WTC11 (cell line): ENCODE data around the gene CGNL1. TPM values are rescaled to one million over a fixed set of nuclear protein-coding genes. Genes with fewer than 3 reads are reported as not detected.

Experiments used
- ATAC-seq: fragments of 200-7000 bp; cut with Tn5 transposase; 2 replicates; pipeline ENCODE4 v1.10.0; 2021; ENCODE audit warnings: mild to moderate bottlenecking, moderate library complexity
- CTCF ChIA-PET: fragments of 300-600 bp; sonication (Branson Sonifier 250); formaldehyde crosslinking; loops from one replicate; lab custom pipeline; 2021; ENCODE audit warnings: antibody characterized with exemption; lab: Charles Lee
- POLR2A ChIA-PET: fragments of 350-600 bp; sonication (Branson Sonifier 250); formaldehyde crosslinking; loops from one replicate; lab custom pipeline; 2021; ENCODE audit warnings: antibody characterized with exemption; lab: Charles Lee
- DNase-seq: peaks from one replicate; pipeline ENCODE4 v3.0.0; 2021; ENCODE audit warnings: low spot score
- H3K27ac Mint-ChIP-seq: 2 replicates; pipeline ENCODE4 v1.8.0; 2021; ENCODE audit warnings: mixed read lengths
- H3K27me3 Mint-ChIP-seq: 2 replicates; pipeline ENCODE4 v1.8.0; 2021; ENCODE audit warnings: low read depth, mild to moderate bottlenecking, moderate library complexity, mixed read lengths
- H3K36me3 Mint-ChIP-seq: 2 replicates; pipeline ENCODE4 v1.8.0; 2021; ENCODE audit warnings: mixed read lengths
- H3K4me1 Mint-ChIP-seq: 2 replicates; pipeline ENCODE4 v1.8.0; 2022; ENCODE audit warnings: mixed read lengths
- H3K4me3 Mint-ChIP-seq: 2 replicates; pipeline ENCODE4 v1.8.0; 2021; ENCODE audit warnings: mild to moderate bottlenecking, moderate library complexity, mixed read lengths
- H3K9me3 Mint-ChIP-seq: 2 replicates; pipeline ENCODE4 v1.8.0; 2021; ENCODE audit warnings: mixed read lengths
- ARID4B ChIP-seq: sonication (generic); formaldehyde crosslinking; IDR thresholded peaks from 2 replicates; pipeline ENCODE4 v1.8.0; 2023; ENCODE audit warnings: missing genetic modification reagents, mild to moderate bottlenecking, borderline replicate concordance
- CBFB ChIP-seq: sonication (generic); formaldehyde crosslinking; IDR thresholded peaks from 2 replicates; pipeline ENCODE4 v1.8.1; 2022; ENCODE audit warnings: mild to moderate bottlenecking, low read depth, missing genetic modification reagents
- CREM ChIP-seq: sonication (generic); formaldehyde crosslinking; IDR thresholded peaks from 2 replicates; pipeline ENCODE4 v1.8.1; 2022; ENCODE audit warnings: mild to moderate bottlenecking, missing genetic modification reagents, moderate library complexity
- FOXK1 ChIP-seq: sonication (generic); formaldehyde crosslinking; IDR thresholded peaks from 2 replicates; pipeline ENCODE4 v1.8.0; 2022; ENCODE audit warnings: mild to moderate bottlenecking, moderate library complexity, missing genetic modification reagents
- FOXP1 ChIP-seq: sonication (generic); formaldehyde crosslinking; IDR thresholded peaks from 2 replicates; pipeline ENCODE4 v1.8.0; 2022; ENCODE audit warnings: missing genetic modification reagents, mild to moderate bottlenecking, moderate library complexity, borderline replicate concordance
- IRF2 ChIP-seq: sonication (generic); formaldehyde crosslinking; IDR thresholded peaks from 2 replicates; pipeline ENCODE4 v1.8.0; 2022; ENCODE audit warnings: low read depth, missing genetic modification reagents, borderline replicate concordance
- KAT7 ChIP-seq: sonication (generic); formaldehyde crosslinking; IDR thresholded peaks from 2 replicates; pipeline ENCODE4 v1.8.1; 2023; ENCODE audit warnings: missing genetic modification reagents, mild to moderate bottlenecking, borderline replicate concordance
- MXD4 ChIP-seq: fragments of 250-450 bp; sonication (Bioruptor Pico); IDR thresholded peaks from 2 replicates; pipeline ENCODE4 v1.8.0; 2021; ENCODE audit warnings: mild to moderate bottlenecking, moderate library complexity, borderline replicate concordance
- MYBL2 ChIP-seq: sonication (generic); formaldehyde crosslinking; IDR thresholded peaks from 2 replicates; pipeline ENCODE4 v1.8.1; 2023; ENCODE audit warnings: mild to moderate bottlenecking, moderate library complexity, missing genetic modification reagents
- NFATC4 ChIP-seq: fragments of 250-450 bp; sonication (Bioruptor Pico); IDR thresholded peaks from 2 replicates; pipeline ENCODE4 v1.9.0; 2021; ENCODE audit warnings: mild to moderate bottlenecking
- NFYB ChIP-seq: sonication (generic); formaldehyde crosslinking; conservative IDR thresholded peaks from 2 replicates; pipeline ENCODE4 v1.8.0; 2022; ENCODE audit warnings: low read depth, missing genetic modification reagents
- NR1H2 ChIP-seq: sonication (generic); formaldehyde crosslinking; IDR thresholded peaks from 2 replicates; pipeline ENCODE4 v1.9.0; 2021; ENCODE audit warnings: mild to moderate bottlenecking, moderate library complexity, missing genetic modification reagents
- NR3C1 ChIP-seq: sonication (generic); formaldehyde crosslinking; conservative IDR thresholded peaks from 2 replicates; pipeline ENCODE4 v1.8.1; 2023; ENCODE audit warnings: low read depth, mild to moderate bottlenecking, missing genetic modification reagents
- RELA ChIP-seq: sonication (generic); formaldehyde crosslinking; IDR thresholded peaks from 2 replicates; pipeline ENCODE4 v1.8.1; 2022; ENCODE audit warnings: missing genetic modification reagents, mild to moderate bottlenecking, borderline replicate concordance
- RORB ChIP-seq: fragments of 250-450 bp; sonication (Bioruptor Pico); IDR thresholded peaks from 2 replicates; pipeline ENCODE4 v1.9.0; 2021; ENCODE audit warnings: mild to moderate bottlenecking
- SP1 ChIP-seq: sonication (generic); formaldehyde crosslinking; conservative IDR thresholded peaks from 2 replicates; pipeline ENCODE4 v1.8.1; 2022; ENCODE audit warnings: missing genetic modification reagents
- TCF7 ChIP-seq: sonication (generic); formaldehyde crosslinking; IDR thresholded peaks from 2 replicates; pipeline ENCODE4 v1.8.0; 2022; ENCODE audit warnings: mild to moderate bottlenecking, low read depth, missing genetic modification reagents, moderate library complexity
- TP53 ChIP-seq: sonication (generic); formaldehyde crosslinking; IDR thresholded peaks from 2 replicates; pipeline ENCODE4 v1.8.1; 2023; ENCODE audit warnings: mild to moderate bottlenecking, missing genetic modification reagents
- ZNF219 ChIP-seq: sonication (generic); formaldehyde crosslinking; IDR thresholded peaks from 2 replicates; pipeline ENCODE4 v1.8.0; 2023; ENCODE audit warnings: missing genetic modification reagents, mild to moderate bottlenecking, borderline replicate concordance
- ZNF281 ChIP-seq: sonication (generic); formaldehyde crosslinking; IDR thresholded peaks from 2 replicates; pipeline ENCODE4 v1.8.0; 2023; ENCODE audit warnings: mild to moderate bottlenecking, missing genetic modification reagents
- ZNF423 ChIP-seq: fragments of 250-450 bp; sonication (Bioruptor Pico); IDR thresholded peaks from 2 replicates; pipeline ENCODE4 v2.1.2; 2022; ENCODE audit warnings: mild to moderate bottlenecking, moderate library complexity
- ZNF671 ChIP-seq: fragments of 250-450 bp; sonication (Bioruptor Pico); IDR thresholded peaks from 2 replicates; pipeline ENCODE4 v1.8.0; 2021; ENCODE audit warnings: mild to moderate bottlenecking
- total RNA-seq: library from RNA; stranded (reverse); gene quantifications from 3 replicates; pipeline ENCODE4 v1.2.3, GENCODE V29; 2021
- TF ChIP-seq, protein P1 (sequence below): sonication (generic); formaldehyde crosslinking; IDR thresholded peaks from 2 replicates; pipeline ENCODE4 v1.8.1; 2023; ENCODE audit warnings: mild to moderate bottlenecking, moderate library complexity, missing genetic modification reagents
- TF ChIP-seq, protein P2 (sequence below): fragments of 250-450 bp; sonication (Bioruptor Pico); IDR thresholded peaks from 2 replicates; pipeline ENCODE4 v1.9.0; 2021; ENCODE audit warnings: moderate library complexity, mild to moderate bottlenecking, inconsistent platforms, borderline replicate concordance

Gene CGNL1
- total RNA-seq, 1 experiment from 2014 or later: 57.3 TPM

DNA sequence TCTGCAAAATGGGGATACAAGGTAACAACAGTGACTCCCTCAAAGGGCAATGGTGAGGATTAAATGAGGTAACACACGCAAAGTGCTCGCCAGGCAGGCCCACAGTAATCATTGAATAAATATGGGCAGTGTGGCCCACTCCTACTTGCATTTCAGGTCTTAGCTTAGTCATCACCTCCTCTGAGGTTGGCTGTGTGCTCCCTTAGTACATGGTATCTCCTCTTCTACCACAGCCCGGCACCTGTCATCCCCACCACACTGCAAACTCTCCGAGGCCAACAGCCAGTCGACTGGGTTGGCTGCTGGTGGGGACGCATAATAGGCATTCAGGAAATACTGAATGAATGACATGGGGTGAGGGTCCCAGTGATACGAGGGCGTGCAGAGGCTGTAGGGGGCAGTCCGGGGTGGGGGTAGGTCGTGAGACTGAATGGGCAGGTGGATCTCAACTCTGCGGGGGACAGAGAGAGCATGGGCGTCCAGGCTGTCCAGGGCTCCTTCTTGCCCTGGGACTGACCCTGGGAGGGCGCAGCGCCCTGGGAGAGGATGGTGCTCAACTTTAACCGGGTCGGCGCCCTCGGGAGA, 215.0 kb downstream of the CGNL1 start:
- CTCF ChIA-PET: interaction anchor here (0.7 to 2.4 kb wide), 9 partner anchors 10 to 141 kb away, joined by 3 to 7 read pairs (median 4); no protein-coding TSS in a partner anchor
- peak; percentile 17; the same call in 1 of the 2 replicates for ATAC-seq
- Mint-ChIP-seq H3K9me3 (no peaks in the 10 kb centered on the region), H3K36me3 (no peaks in the 10 kb centered on the region), H3K27me3 (peaks cover 43% of the 10 kb centered on the region), H3K4me3 (peak overlapping the region; percentile 75), H3K4me1 (peaks cover 11% of the 10 kb centered on the region)
- DNase-seq: no peak
- POLR2A ChIA-PET: no interaction called here
- no peak for TF ChIP-seq NFYB (CRISPR knock-in tag)
- no peak for TF ChIP-seq NFATC4 (CRISPR knock-in tag)
- no peak for TF ChIP-seq FOXK1
- no peak for TF ChIP-seq CREM (CRISPR knock-in tag)
- no peak for TF ChIP-seq ARID4B (CRISPR knock-in tag)
- no peak for TF ChIP-seq NR1H2
- TF ChIP-seq IRF2 (CRISPR knock-in tag): no peak
- TF ChIP-seq, protein P1, sequence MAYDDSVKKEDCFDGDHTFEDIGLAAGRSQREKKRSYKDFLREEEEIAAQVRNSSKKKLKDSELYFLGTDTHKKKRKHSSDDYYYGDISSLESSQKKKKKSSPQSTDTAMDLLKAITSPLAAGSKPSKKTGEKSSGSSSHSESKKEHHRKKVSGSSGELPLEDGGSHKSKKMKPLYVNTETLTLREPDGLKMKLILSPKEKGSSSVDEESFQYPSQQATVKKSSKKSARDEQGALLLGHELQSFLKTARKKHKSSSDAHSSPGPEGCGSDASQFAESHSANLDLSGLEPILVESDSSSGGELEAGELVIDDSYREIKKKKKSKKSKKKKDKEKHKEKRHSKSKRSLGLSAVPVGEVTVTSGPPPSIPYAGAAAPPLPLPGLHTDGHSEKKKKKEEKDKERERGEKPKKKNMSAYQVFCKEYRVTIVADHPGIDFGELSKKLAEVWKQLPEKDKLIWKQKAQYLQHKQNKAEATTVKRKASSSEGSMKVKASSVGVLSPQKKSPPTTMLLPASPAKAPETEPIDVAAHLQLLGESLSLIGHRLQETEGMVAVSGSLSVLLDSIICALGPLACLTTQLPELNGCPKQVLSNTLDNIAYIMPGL (CRISPR knock-in tag): no peak
- no peak for TF ChIP-seq TP53
- TF ChIP-seq ZNF671 (CRISPR knock-in tag): no peak
- no peak for TF ChIP-seq NR3C1
- no peak for TF ChIP-seq RELA (CRISPR knock-in tag)
- no peak for TF ChIP-seq FOXP1 (CRISPR knock-in tag)
- TF ChIP-seq KAT7 (CRISPR knock-in tag): no peak
- TF ChIP-seq, all 79 proteins: peak for 0
- H3K27ac Mint-ChIP-seq: no peak overlapping the region

- CTCF ChIA-PET: interaction anchor here (0.7 to 2.4 kb wide), 7 partner anchors 11 to 140 kb away, joined by 3 to 7 read pairs (median 5); no protein-coding TSS in a partner anchor
- no peaks in the 10 kb centered on the region for H3K36me3 Mint-ChIP-seq
- peak; percentile 95 for ATAC-seq
- peak; percentile 66 for DNase-seq
- H3K4me3 Mint-ChIP-seq: peak within 1 kb of the TSS; percentile 75
- H3K4me1 Mint-ChIP-seq: peaks cover 11% of the 10 kb centered on the region
- H3K9me3 Mint-ChIP-seq: no peaks in the 10 kb centered on the region
- no peak within 1 kb of the TSS for H3K27ac Mint-ChIP-seq
- peaks cover 43% of the 10 kb centered on the region for H3K27me3 Mint-ChIP-seq
- TF ChIP-seq, protein P1 (CRISPR knock-in tag): no peak
- TF ChIP-seq, protein P2, sequence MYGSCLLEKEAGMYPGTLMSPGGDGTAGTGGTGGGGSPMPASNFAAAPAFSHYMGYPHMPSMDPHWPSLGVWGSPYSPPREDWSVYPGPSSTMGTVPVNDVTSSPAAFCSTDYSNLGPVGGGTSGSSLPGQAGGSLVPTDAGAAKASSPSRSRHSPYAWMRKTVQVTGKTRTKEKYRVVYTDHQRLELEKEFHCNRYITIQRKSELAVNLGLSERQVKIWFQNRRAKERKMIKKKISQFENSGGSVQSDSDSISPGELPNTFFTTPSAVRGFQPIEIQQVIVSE (CRISPR knock-in tag): no peak
- TF ChIP-seq FOXK1 (0 out of 2 replicates have a peak, but pooled peaks have one; percentile 22), RORB (CRISPR knock-in tag) (no peak), MXD4 (CRISPR knock-in tag) (no peak), ZNF219 (no peak), ZNF281 (CRISPR knock-in tag) (no peak), CREM (CRISPR knock-in tag) (no peak), MYBL2 (CRISPR knock-in tag) (no peak), CBFB (CRISPR knock-in tag) (no peak), ZNF423 (CRISPR knock-in tag) (peak; percentile 59), NR3C1 (no peak), TCF7 (CRISPR knock-in tag) (no peak), SP1 (CRISPR knock-in tag) (peak; percentile 54; the same call in 1 of the 2 replicates)
- TF ChIP-seq, all 79 proteins: peak for 3
- POLR2A ChIA-PET: no interaction called here
Observed at GRCh38 chr15:57591822-57592367, 215.6 kb downstream of the CGNL1 start, which contains the start of gene MYZAP. MYZAP (plus strand) TSS chr15:57591904; CDS start chr15:57592035, 131 bp downstream.
